ENCODE measurements around the gene MBD3L2B.
"Not testable (repeated sequence)": the region's sequence is repeated elsewhere in the genome, so short reads cannot be mapped to it uniquely, and the experiment has no call there.

GRCh38 chr19:7055679-7056078, 34.4 kb upstream of the MBD3L2B start:
- TF ChIP-seq POLR2A (IDR thresholded peaks at IDR 0.05; ENCODE audit: low read length); GATA1 (IDR thresholded peaks at IDR 0.05; ENCODE audit: low read depth, low read length): not testable (repeated sequence)

All from erythroblast (primary cell).